ENCODE results near the gene PPARD.

DNA sequence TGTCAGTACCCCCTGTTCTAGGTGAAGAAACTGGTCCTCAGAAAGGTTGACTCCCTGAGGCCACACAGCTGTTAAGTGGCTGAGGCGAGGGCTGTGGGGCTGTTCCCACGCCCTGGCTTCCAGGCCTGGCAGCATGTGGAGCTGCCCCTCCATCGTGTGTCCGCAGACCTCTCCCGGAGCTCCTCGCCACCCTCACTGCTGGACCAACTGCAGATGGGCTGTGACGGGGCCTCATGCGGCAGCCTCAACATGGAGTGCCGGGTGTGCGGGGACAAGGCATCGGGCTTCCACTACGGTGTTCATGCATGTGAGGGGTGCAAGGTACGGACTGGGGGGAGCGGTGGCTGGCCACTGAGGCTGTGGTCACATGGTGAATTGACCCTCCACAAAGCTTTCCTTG lies 77.6 kb downstream of the PPARD start:
- TF ChIP-seq POLR2A (IDR thresholded peaks at IDR 0.05): no peak
- TF ChIP-seq, protein P1, sequence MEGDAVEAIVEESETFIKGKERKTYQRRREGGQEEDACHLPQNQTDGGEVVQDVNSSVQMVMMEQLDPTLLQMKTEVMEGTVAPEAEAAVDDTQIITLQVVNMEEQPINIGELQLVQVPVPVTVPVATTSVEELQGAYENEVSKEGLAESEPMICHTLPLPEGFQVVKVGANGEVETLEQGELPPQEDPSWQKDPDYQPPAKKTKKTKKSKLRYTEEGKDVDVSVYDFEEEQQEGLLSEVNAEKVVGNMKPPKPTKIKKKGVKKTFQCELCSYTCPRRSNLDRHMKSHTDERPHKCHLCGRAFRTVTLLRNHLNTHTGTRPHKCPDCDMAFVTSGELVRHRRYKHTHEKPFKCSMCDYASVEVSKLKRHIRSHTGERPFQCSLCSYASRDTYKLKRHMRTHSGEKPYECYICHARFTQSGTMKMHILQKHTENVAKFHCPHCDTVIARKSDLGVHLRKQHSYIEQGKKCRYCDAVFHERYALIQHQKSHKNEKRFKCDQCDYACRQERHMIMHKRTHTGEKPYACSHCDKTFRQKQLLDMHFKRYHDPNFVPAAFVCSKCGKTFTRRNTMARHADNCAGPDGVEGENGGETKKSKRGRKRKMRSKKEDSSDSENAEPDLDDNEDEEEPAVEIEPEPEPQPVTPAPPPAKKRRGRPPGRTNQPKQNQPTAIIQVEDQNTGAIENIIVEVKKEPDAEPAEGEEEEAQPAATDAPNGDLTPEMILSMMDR (IDR thresholded peaks at IDR 0.05 in 8 of 11, conservative IDR thresholded peaks at IDR 0.05 in 3 of 11): no peak

Measured in spleen (tissue), 7 donors.